ENCODE measurements around the gene CDHR5. TPM values are rescaled to one million over a fixed set of nuclear protein-coding genes. Genes with fewer than 3 reads are reported as not detected.
A peak's percentile ranks its signal among the peaks of the same experiment; 100 is the strongest.

Gene CDHR5
- total and polyA plus RNA-seq, 3 donors from 2014 or later = 0.12 to 2.3 (median 0.63) TPM

GRCh38 chr11:639332-639955, 14.7 kb upstream of the CDHR5 start:
- intact Hi-C loops (cut with DNase I; ENCODE audit: low total_unique reads) = no loop called here
- H3K4me1 ChIP-seq = no peaks in the 10 kb centered on the region
- no peak for TF ChIP-seq POLR2A (IDR thresholded peaks at IDR 0.05)
- TF ChIP-seq CTCF (IDR thresholded peaks at IDR 0.05) = no peak
- H3K27me3 ChIP-seq = no peaks in the 10 kb centered on the region
- DNase-seq = no peak
- no peak overlapping the region for H3K4me3 ChIP-seq
- no peak overlapping the region for H3K27ac ChIP-seq
- H3K36me3 ChIP-seq (ENCODE audit: low read depth, missing control alignments) = no peaks in the 10 kb centered on the region
- no peaks in the 10 kb centered on the region for H3K9me3 ChIP-seq
- WGBS, 2 donors = 61% methylated on average over 69 of the region's 80 CpGs; no CpG with 5 or more reads in 1 of the 2 donors

- intact Hi-C loops (cut with DNase I; ENCODE audit: low total_unique reads) = no loop called here
- TF ChIP-seq POLR2A (IDR thresholded peaks at IDR 0.05) (no peak), CTCF (IDR thresholded peaks at IDR 0.05) (no peak)
- H3K27me3 ChIP-seq = no peaks in the 10 kb centered on the region
- no peak overlapping the region for H3K27ac ChIP-seq
- H3K4me1 ChIP-seq = no peaks in the 10 kb centered on the region
- no peak for DNase-seq
- no peak overlapping the region for H3K4me3 ChIP-seq
- 45 to 56% methylated on average over 25 to 28 of the region's 28 CpGs for WGBS, 2 donors
- H3K36me3 ChIP-seq (ENCODE audit: low read depth, missing control alignments) = no peaks in the 10 kb centered on the region
- H3K9me3 ChIP-seq = no peaks in the 10 kb centered on the region
Measured at GRCh38 chr11:638631-639331, 14.0 kb upstream of the CDHR5 start.

GRCh38 chr11:637593-638521, 13.1 kb upstream of the CDHR5 start:
- no peaks in the 10 kb centered on the region for H3K27me3 ChIP-seq

DNA sequence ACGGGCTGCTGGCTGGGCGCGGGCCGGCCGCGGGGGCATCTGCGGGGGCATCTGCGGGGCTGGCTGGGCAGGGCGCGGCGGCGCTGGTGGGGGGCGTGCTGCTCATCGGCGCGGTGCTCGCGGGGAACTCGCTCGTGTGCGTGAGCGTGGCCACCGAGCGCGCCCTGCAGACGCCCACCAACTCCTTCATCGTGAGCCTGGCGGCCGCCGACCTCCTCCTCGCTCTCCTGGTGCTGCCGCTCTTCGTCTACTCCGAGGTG, 12.5 kb upstream of the CDHR5 start:
- intact Hi-C loops (cut with DNase I; ENCODE audit: low total_unique reads) = no loop called here
- Histone ChIP-seq H3K9me3 (no peaks in the 10 kb centered on the region), H3K27ac (no peak overlapping the region), H3K36me3 (ENCODE audit: low read depth, missing control alignments) (no peaks in the 10 kb centered on the region), H3K27me3 (no peaks in the 10 kb centered on the region), H3K4me3 (peak overlapping the region in 1 of 2 donors; percentile 9), H3K4me1 (no peaks in the 10 kb centered on the region)
- DNase-seq = no peak
- TF ChIP-seq POLR2A (IDR thresholded peaks at IDR 0.05) (no peak), CTCF (IDR thresholded peaks at IDR 0.05) (no peak)
- 14 to 26% methylated on average over 4 to 34 of the region's 34 CpGs for WGBS, 2 donors

More at GRCh38 chr11:637593-638521, 13.1 kb upstream of the CDHR5 start:
- no peaks in the 10 kb centered on the region for H3K36me3 ChIP-seq (ENCODE audit: low read depth, missing control alignments)
- no peak for DNase-seq
- no peak overlapping the region for H3K27ac ChIP-seq
- 46 to 62% methylated on average over 54 to 55 of the region's 55 CpGs for WGBS, 2 donors
- TF ChIP-seq POLR2A (IDR thresholded peaks at IDR 0.05) = no peak
- no peak for TF ChIP-seq CTCF (IDR thresholded peaks at IDR 0.05)
- no peaks in the 10 kb centered on the region for H3K4me1 ChIP-seq
- no peaks in the 10 kb centered on the region for H3K9me3 ChIP-seq
- H3K4me3 ChIP-seq = no peak overlapping the region
- intact Hi-C loops (cut with DNase I; ENCODE audit: low total_unique reads) = no loop called here

All from testis (tissue), 3 donors.